ENCODE measurements around the gene IFI16. TPM values are rescaled to one million over a fixed set of nuclear protein-coding genes. Genes with fewer than 3 reads are reported as not detected.
A peak's percentile ranks its signal among the peaks of the same experiment; 100 is the strongest.

Gene IFI16
- total RNA-seq, 4 donors from 2014 or later = 46.1 to 154 (median 96.9) TPM

- Histone ChIP-seq H3K27me3 (no peaks in the 10 kb centered on the region), H3K36me3 (no peaks in the 10 kb centered on the region), H3K4me3 (no peak overlapping the region), H3K9me3 (peaks cover 0 to 9% (median 0%) of the 10 kb centered on the region in 3 donors), H3K27ac (no peak overlapping the region), H3K4me1 (no peaks in the 10 kb centered on the region)
- intact Hi-C loops (cut with DNase I) = no loop called here
- TF ChIP-seq, protein P1, sequence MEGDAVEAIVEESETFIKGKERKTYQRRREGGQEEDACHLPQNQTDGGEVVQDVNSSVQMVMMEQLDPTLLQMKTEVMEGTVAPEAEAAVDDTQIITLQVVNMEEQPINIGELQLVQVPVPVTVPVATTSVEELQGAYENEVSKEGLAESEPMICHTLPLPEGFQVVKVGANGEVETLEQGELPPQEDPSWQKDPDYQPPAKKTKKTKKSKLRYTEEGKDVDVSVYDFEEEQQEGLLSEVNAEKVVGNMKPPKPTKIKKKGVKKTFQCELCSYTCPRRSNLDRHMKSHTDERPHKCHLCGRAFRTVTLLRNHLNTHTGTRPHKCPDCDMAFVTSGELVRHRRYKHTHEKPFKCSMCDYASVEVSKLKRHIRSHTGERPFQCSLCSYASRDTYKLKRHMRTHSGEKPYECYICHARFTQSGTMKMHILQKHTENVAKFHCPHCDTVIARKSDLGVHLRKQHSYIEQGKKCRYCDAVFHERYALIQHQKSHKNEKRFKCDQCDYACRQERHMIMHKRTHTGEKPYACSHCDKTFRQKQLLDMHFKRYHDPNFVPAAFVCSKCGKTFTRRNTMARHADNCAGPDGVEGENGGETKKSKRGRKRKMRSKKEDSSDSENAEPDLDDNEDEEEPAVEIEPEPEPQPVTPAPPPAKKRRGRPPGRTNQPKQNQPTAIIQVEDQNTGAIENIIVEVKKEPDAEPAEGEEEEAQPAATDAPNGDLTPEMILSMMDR (IDR thresholded peaks at IDR 0.05) = no peak
- TF ChIP-seq POLR2A (IDR thresholded peaks at IDR 0.05) = no peak
- DNase-seq = no peak
Measured at GRCh38 chr1:158984386-158984785, 25.3 kb upstream of the IFI16 start.

- WGBS, 2 donors = 22 to 48% methylated on average over 1 of the region's 1 CpG
- no peak for TF ChIP-seq POLR2A (IDR thresholded peaks at IDR 0.05)
- TF ChIP-seq, protein P1 (IDR thresholded peaks at IDR 0.05) = no peak
- DNase-seq = no peak
- Histone ChIP-seq H3K4me1 (no peaks in the 10 kb centered on the region), H3K27me3 (no peaks in the 10 kb centered on the region), H3K27ac (no peak overlapping the region), H3K36me3 (no peaks in the 10 kb centered on the region), H3K9me3 (no peaks in the 10 kb centered on the region), H3K4me3 (no peak overlapping the region)
- intact Hi-C loops (cut with DNase I) = no loop called here
Measured at GRCh38 chr1:158989424-158989823, 20.3 kb upstream of the IFI16 start.

DNA sequence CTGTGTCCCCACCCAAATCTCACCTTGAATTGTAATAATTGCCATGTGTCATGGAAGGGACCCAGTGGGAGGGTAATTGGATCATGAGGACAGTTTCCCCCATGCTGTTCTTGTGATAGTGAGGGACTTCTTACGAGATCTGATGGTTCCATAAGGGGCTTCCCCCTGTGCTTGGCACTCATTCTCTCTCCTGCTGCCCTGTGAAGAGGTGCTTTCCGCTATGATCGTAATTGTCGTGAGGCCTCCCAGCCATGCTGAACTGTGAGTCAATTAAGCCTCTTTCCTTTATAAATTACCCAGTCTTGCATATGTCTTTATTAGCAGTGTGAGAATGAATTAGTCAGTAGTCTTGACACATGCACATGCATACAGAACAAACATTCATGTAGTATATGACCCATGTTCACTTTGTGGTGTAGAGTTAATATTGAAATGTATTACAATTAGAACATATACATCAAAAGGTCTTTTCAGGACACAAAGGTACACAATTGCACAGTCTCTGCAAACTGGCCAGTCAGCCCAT is 16.9 kb upstream of the IFI16 start:
- Histone ChIP-seq H3K36me3 (no peaks in the 10 kb centered on the region), H3K27me3 (no peaks in the 10 kb centered on the region), H3K9me3 (no peaks in the 10 kb centered on the region), H3K4me3 (no peak overlapping the region), H3K4me1 (no peaks in the 10 kb centered on the region), H3K27ac (no peak overlapping the region)
- intact Hi-C loops (cut with DNase I) = loop anchor here (10.0 kb wide), 1 partner anchor 788 kb away; no protein-coding TSS in a partner anchor
- 84 to 91% methylated on average over 4 of the region's 4 CpGs for WGBS, 2 donors
- no peak for DNase-seq
- TF ChIP-seq, protein P1 (IDR thresholded peaks at IDR 0.05) = no peak
- no peak for TF ChIP-seq POLR2A (IDR thresholded peaks at IDR 0.05)

DNA sequence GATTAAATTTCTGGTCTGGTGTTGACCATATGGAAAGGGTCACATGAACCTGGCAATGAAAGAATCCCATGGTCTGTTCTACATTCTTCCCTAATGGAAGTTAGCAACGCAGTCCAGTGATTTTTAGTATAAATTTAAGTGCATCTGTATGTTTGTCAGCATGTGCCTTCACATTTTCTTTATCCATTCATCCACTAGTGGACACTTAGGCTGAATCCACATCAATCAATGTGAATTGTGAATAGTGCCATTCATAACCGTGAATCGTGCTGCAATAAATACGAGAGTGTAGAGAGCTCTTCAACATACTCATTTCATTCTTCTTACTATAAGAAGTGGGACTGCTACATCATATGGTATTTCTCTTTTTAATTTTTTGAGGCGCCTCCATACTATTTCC is 12.7 kb upstream of the IFI16 start:
- no peak for DNase-seq
- Histone ChIP-seq H3K4me1 (peaks cover 0 to 38% (median 7%) of the 10 kb centered on the region in 3 donors), H3K36me3 (no peaks in the 10 kb centered on the region), H3K27ac (no peak overlapping the region), H3K4me3 (no peak overlapping the region), H3K9me3 (no peaks in the 10 kb centered on the region), H3K27me3 (no peaks in the 10 kb centered on the region)
- intact Hi-C loops (cut with DNase I) = loop anchor here (10.0 kb wide), 1 partner anchor 792 kb away; no protein-coding TSS in a partner anchor
- WGBS, 2 donors = 72 to 73% methylated on average over 5 of the region's 5 CpGs
- TF ChIP-seq, protein P1 (IDR thresholded peaks at IDR 0.05) = no peak
- no peak for TF ChIP-seq POLR2A (IDR thresholded peaks at IDR 0.05)

DNA sequence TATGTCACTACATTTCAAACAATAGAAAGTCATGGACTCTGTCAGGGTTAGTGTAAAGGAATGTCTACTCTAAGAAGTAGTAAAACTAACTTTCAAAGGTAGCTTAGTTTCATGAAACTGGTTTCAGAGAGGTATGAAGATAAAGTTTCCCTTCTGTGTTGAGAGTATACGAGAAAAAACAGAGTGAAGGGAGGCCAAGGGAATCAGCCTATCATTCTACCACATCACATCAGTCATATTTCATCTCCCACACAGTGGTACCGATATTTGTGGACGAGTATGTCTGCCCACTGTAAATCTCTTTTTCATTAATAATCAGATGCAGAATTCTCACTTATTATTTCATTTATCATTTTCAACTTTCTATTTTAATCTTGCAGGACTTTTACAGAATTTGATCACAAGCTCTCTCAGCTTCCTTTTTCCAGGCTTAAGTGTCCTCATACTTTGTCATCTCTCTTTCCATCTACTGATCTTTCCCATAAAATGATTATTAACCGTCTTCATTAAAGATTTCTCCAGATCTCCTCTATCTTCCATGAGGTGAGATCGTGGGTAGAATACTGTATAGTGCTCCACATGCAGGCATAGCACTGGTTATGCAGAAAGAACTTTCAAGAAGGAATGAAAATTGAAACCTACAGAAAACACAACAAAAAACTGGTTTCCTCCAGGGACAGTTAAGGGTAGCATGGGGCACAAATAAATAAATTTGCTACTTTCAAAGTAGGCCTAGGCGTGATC is 11.5 kb upstream of the IFI16 start:
- Histone ChIP-seq H3K4me1 (peaks cover 0 to 47% (median 7%) of the 10 kb centered on the region in 3 donors), H3K36me3 (no peaks in the 10 kb centered on the region), H3K27me3 (no peaks in the 10 kb centered on the region), H3K27ac (peak overlapping the region in 2 of 4 donors; percentile 89 to 90), H3K9me3 (no peaks in the 10 kb centered on the region), H3K4me3 (peak overlapping the region in 3 of 4 donors; percentile 46 to 66 (median 47))
- WGBS, 2 donors = 40 to 44% methylated on average over 5 to 6 of the region's 6 CpGs
- TF ChIP-seq, protein P1 (IDR thresholded peaks at IDR 0.05) = no peak
- no peak for TF ChIP-seq POLR2A (IDR thresholded peaks at IDR 0.05)
- intact Hi-C loops (cut with DNase I) = loop anchor here (10.0 kb wide), 1 partner anchor 793 kb away; no protein-coding TSS in a partner anchor
- no peak for DNase-seq

Data from esophagus squamous epithelium (tissue), 5 donors.